ENCODE measurements around the gene STAT1. TPM values are rescaled to one million over a fixed set of nuclear protein-coding genes. Genes with fewer than 3 reads are reported as not detected.

The STAT1 gene
- total and polyA plus RNA-seq, 10 of the 15 experiments (the other 5 are each of a cell fraction or from before 2014, with no cell fraction given): 81.8 to 398 (median 307) TPM

GRCh38 chr2:190961918-190962487, 52.0 kb downstream of the STAT1 start (continued):
- TF ChIP-seq MEF2A (IDR thresholded peaks at IDR 0.05; ENCODE audit: insufficient read depth, low read depth, low read length) (peak; percentile 83), BCL11A (IDR thresholded peaks at IDR 0.05; ENCODE audit: low read depth, low read length) (0 out of 2 replicates have a peak, but pooled peaks have one; percentile 47), MEF2B (IDR thresholded peaks at IDR 0.05; ENCODE audit: partially characterized antibody, poor library complexity, severe bottlenecking) (peak; percentile 77), PML (IDR thresholded peaks at IDR 0.05; ENCODE audit: low read length) (0 out of 2 replicates have a peak, but pooled peaks have one; percentile 33), MTA2 (IDR thresholded peaks at IDR 0.05; ENCODE audit: low read depth) (peak; percentile 61), ZBTB4 (CRISPR knock-in tag; IDR thresholded peaks at IDR 0.05) (peak; percentile 19; the same call in 1 of the 2 replicates), RB1 (IDR thresholded peaks at IDR 0.05; ENCODE audit: borderline replicate concordance) (no peak), CHD2 (IDR thresholded peaks at IDR 0.05; ENCODE audit: borderline replicate concordance, low read depth, low read length) (no peak), MYB (IDR thresholded peaks at IDR 0.05; ENCODE audit: borderline replicate concordance, low read depth, low read length) (no peak), ATF2 (IDR thresholded peaks at IDR 0.05; ENCODE audit: low read length) (peak; percentile 75), REST (IDR thresholded peaks at IDR 0.05; ENCODE audit: low read depth, low read length) (no peak), CUX1 (IDR thresholded peaks at IDR 0.05; ENCODE audit: insufficient replicate concordance, low read depth, low read length) (no peak), SP1 (IDR thresholded peaks at IDR 0.05; ENCODE audit: low read depth, low read length) (no peak), RUNX3 (IDR thresholded peaks at IDR 0.05; ENCODE audit: low read length) (peak; percentile 52; the same call in 1 of the 2 replicates), POLR2AphosphoS5 (IDR thresholded peaks at IDR 0.05; ENCODE audit: low read length) (peak; percentile 66; the same call in 1 of the 2 replicates)

All from GM12878 (cell line).